ENCODE data around the gene NDST4.

The NDST4 gene

DNA sequence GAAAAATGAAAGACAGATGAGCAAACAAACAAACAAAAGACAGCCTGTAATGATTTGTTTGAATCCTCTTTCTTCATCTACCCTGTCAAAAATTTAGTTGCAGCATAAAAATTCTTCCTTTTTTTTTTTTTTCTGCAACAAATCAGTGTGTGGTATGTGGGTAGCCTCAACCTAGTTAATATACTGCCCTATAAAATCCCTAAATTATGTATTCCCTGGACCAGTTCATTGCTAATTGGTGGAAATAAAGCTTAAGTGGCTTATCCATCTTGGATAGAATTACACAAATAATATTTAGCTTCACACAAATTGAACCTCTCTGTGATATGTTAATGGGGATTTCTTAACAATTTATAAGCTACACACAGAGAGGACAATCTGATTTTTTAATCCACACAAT lies 208.4 kb downstream of the NDST4 start:
- no peak for DNase-seq (ENCODE audit: low read depth)

DNA sequence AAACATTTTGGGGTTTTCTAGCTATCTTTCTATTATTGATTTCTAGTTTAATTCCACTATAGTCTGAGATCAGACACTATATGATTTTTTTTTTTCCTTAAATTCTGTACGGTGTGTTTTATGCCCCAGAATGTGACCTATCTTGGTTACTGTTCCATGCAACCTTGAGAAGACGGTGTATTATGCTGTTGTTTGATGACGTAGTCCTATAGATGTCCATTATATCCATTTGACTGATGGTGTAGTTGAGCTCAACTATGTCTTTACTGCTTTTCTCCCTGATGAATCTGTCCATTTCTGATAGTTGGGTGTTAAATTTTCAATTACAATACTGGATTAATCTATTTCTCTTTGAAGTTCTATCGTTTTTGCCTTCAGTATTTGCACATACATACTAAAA lies 212.5 kb downstream of the NDST4 start:
- DNase-seq (ENCODE audit: low read depth) = no peak

DNA sequence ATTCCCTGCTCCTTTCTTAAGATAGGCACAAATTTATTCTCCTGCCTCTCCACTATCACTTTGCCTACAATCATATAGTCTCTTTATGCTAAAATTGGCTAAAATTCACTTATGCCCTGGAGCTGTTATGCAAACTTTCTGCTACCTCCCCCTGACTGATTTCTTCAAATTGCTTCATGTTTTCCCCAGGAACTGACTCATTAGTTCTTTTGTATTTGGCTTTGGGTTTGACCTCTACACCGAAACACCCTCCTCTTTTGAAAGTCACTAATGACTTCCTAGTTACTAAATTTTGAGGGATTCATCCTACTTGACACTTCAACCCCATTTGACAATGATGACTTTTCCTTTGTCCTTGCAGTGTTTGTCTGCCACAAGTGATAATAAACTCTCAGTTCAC lies 222.6 kb downstream of the NDST4 start:
- no peak for DNase-seq (ENCODE audit: low read depth)

DNA sequence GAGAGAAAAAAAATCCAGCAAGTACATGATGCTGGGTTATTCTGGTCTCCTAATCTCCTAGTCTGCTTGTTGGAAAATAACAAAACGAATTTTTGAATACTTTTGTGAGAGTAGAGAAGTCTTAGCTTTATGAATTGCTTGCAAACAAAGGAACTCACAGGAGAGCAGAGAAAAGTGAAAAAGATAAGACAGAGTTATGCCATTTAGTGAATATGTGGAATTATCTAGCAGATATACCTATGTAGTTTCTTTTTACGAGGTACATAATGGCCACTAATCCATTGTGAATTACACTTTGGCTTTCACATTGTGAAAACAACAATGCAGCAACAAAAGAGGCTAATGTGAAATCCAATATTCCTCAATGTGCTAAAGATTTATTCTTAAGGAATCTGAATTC lies 226.7 kb downstream of the NDST4 start:
- DNase-seq (ENCODE audit: low read depth) = no peak

DNA sequence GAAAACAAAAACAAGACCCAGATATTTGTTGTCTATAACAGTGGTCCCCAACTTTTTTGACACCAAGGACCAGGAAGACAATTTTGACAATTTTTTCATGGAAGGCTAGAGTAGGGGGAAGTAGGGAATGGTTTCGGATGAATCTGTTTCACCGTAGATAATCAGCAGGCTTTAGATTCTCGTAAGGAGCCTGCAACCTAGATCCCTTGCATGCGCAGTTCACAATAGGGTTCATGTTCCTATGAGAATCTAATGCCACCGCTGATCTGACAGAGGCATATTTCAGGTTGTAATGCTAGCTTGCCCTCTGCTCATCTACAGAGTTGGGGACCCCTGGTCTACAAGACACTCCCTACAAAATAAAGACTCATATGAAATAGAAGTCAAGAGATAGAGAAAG lies 229.8 kb downstream of the NDST4 start:
- no peak for DNase-seq (ENCODE audit: low read depth)

DNA sequence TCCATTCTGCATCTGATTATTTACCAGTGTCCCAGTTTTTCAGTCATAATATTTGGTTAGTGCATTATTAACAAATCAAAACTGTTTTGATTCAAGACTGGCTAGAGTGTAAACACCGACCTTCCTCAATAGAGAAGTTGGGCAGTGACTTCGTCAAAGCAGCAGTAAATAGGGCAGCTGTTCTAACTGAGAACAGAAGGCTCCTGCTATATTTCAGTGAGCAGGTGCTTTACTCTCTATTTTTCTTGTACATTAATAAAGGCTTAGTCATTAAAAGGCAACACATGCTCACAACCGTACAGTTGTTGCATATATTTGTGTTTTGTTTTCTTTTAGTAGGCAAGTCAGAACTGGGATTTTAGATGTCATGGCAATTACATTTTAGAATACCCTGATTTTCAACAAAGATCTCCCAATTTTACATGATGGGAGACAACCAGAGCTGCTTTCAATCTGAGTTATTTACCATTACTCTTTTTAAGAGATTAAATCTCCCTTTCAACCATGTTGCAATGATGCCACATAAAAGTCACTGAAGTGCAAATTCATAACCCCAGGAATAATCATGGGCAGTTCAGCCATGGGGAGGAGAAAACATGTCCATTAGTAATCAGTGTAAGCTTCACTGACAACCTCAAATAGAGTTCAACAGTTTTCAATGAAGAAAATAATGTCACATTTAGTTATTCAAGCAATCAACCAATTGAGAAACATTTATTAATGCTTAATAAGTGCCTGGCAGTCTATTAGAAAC lies 233.3 kb downstream of the NDST4 start:
- no peak for DNase-seq (ENCODE audit: low read depth)

DNA sequence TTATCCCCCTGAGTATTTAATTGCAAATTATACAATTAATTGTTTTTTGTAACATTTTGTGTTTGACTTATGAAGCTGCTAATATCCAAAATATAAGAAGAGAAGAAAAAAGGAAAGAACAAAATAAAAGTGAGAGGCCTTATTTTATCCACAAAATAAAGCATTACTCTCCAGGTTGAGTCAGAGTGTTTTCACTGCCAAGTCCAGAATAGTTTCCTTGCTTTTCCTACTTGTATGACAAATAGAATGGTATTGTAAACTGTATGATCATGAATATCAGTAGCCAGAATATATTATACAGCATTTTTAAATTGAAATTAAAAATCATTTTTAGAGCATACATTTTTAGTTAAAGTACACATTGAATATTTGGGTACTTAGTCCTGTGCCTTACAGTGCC lies 237.8 kb downstream of the NDST4 start:
- DNase-seq (ENCODE audit: low read depth) = no peak

DNA sequence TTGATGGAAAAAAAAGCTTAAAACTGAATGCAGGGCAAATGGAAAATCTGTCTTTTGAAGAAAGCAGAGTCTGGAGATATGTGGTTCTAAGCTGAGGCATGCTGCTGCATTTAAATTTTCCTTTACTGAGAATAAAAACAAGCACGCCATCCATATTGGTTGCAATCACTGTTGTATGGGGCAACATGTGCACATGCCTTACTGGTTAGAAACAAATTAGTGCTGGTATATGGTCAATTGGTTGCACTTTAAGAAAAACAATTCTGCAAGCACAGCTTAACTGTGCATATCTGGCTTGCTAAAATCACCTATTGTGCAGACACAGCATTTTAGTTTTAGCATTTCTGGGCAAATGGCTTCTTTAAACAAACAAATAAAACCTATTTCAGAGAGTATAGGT lies 239.1 kb downstream of the NDST4 start:
- DNase-seq (ENCODE audit: low read depth) = no peak

DNA sequence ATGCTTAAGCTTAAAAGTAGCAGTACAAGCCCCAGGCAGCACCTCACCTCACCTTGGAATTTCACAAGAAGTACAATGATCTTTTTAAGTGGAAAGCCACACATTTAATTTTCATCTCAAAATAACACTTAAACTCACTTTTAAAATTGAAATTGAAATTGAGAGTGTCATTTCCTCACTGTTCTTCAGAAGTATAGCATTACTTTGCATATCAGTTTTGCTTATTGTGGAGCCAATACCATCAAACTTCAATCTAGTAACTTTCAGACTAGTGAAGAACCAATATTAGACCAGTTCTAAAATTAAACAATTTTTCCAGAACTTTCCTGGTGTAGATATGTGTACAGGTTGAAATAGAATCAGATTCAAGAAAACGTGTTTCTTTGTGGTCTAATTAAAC lies 242.4 kb downstream of the NDST4 start:
- no peak for DNase-seq (ENCODE audit: low read depth)

DNA sequence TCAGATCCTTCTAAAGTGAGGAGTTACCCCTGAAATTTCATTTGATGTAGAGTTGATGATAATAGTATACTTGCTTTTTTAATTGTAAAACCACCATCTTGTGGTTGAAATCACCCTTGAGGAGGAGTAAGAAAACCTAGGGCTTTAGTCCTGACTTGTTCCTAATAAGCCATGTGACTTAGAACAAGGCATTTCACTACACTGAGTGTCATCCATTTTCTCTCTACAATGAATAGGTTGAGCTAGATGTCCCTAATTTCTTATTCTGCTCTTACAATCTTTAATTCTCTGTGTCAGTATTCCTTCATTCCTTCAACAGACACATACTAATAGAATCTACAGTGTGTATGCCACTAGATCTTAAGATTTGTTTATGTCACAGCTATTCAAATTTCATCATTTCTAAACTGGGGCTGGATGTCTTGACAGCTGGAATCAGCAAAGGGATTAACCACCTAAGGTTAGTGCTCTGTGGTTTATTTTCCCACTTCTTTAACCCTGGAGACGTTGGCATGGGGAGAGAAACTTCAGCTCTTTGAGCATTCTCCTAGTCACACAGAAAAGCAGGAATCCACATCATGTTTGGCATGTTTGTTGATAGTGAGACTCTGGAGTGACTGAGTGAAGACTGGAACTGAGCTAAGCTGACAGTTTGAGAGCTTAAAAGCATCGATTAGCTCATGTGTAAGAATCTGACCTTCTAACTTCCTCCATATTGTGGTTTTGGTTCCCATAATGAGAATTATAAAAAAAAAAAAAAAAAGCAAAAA lies 246.3 kb downstream of the NDST4 start:
- DNase-seq (ENCODE audit: low read depth) = no peak

DNA sequence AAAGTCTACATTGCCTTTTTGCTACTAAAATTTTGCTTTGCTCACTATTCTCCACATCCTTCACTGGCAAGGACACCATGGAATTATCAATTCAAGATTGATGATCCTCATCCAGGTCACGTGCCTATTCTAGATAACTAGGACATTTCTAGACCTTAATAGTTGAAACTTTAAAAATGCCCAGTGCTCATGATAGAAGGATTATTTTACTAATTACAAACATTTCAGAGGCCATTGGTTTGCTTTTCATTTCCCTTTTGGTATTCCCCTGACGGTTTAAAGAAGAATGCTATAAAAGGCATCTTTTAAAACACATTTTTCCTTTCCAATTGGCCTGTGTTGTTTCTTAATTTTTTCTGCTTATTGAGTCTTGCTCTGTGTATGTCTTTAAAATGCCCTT lies 249.4 kb downstream of the NDST4 start:
- DNase-seq (ENCODE audit: low read depth) = no peak

DNA sequence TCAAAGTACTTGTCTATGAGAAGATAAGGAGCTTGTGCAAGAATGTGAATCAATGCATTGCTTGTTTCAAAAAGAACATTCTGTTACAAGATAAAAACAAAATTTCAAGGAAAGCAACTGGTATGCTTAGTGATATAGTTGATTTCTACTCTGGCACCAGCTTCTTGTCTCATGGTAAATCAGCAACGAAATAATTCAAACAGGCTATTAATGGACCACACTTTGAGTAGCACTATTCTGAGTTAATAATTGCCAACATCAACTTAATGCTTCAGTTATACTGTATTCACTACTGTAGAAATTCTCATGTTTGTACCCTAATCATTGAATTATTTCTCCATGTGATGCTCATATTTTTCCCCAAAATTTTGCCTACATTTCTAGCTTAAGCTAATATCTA lies 252.6 kb downstream of the NDST4 start:
- no peak for DNase-seq (ENCODE audit: low read depth)

DNA sequence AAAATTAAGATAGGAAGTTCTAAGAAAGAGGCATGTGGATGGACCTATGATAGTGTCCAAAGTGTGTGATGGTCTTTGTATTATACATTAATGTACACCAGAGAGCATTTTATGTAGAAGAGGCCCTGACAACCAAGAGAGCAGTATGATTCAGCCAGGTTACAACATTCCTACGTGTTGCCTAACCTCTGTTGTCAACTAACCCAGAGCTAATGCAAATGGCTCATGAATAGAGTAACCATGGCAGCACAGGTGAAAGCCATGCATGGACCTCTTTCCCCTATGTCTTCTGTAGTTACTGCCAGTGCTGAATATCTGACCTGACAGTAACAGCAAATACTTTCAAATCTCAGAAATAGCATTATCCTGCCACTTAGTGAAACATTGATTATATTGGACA lies 255.6 kb downstream of the NDST4 start:
- DNase-seq (ENCODE audit: low read depth) = no peak

DNA sequence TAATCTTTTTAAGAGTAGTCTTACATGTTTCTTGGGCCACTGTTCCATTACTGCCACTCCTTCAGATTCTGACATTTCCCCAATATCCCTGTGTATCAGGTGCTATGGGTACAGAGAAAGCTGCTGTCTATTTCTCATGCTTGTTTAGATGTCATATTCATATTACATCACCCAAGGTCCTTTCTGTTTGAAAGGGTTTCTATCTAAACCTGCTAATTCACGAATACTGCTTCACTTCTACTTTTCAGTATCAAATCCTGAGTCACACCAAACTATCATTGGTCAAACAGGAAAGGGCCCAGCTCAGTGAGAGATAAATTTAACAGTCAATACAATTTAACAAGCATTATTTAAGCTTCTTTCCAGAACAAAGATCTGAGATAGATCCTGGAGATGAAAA lies 273.4 kb downstream of the NDST4 start:
- no peak for DNase-seq (ENCODE audit: low read depth)

DNA sequence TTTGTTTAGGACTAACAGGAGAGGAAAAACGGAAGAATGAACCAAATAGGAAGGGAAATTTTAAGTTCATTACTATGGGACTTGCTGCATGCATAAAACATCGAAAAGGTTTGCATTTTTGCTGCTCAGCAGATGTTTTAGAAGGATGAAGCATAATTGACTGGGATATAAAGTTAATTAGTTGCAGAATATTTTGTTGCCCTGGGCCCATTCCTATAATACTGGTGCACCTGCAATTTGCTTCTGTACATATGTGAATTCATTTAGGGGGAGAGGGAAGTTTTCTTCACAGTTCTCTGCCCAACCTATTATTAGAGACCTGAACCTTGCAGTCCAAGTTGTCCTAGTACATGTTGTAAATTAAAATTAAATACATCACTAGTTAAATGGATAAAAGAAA lies 282.8 kb downstream of the NDST4 start:
- DNase-seq (ENCODE audit: low read depth) = no peak

DNA sequence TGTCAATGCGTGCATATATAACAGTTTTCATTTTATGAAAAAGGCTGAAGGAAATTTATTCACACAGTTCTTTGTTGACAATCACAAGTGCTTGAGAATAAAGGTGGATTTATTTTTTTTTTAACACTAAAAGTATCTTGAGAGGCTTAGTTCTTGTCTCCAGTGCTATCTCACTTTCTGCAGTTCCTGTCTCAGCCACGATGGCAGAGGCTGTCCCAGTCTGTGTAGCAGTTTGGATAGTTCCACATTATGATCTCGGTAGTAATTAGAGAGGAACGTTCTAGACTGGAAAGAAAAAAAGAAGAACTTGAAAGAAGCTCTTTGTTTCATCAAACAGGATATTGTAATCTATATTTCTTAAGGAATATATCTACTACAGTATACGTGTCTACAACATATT lies 285.8 kb downstream of the NDST4 start:
- DNase-seq (ENCODE audit: low read depth) = no peak

DNA sequence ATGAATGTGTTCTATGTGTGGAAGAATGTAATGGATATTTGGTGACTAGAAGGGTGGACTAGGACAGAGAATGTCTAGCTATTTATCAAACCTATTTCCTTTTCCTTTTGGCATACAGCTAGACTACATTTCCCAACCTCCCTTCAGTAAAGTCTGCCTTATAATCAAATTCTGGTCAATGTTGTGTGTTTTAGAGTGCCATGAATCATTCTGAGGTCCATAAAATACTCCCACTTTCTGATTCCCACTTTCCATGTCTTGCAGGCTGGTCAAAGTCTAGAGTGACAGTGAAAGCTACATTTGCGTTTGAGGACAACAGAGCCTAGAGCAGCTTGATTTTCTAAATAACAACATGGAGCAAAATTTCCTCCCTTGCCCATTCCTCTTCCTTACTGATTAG lies 297.7 kb downstream of the NDST4 start:
- no peak for DNase-seq (ENCODE audit: low read depth)

DNA sequence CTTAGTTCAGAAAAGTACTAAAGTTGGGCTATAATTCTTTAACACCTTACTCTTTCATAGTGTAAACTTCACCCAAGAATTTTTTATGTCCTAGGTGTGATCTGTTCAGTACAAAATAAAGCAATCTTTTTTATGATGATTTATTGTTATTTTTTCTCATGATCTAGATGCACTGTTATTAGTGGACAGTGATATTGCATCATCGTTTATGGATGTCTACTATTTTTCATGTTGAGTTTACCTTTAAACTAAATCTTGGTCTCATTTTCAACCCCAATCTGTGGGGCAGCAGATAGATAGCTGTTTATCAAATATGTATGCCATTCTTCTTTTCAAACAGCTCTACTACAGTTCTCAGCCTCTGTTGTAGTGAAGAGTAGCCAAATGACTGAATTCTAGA lies 299.5 kb downstream of the NDST4 start:
- no peak for DNase-seq (ENCODE audit: low read depth)

DNA sequence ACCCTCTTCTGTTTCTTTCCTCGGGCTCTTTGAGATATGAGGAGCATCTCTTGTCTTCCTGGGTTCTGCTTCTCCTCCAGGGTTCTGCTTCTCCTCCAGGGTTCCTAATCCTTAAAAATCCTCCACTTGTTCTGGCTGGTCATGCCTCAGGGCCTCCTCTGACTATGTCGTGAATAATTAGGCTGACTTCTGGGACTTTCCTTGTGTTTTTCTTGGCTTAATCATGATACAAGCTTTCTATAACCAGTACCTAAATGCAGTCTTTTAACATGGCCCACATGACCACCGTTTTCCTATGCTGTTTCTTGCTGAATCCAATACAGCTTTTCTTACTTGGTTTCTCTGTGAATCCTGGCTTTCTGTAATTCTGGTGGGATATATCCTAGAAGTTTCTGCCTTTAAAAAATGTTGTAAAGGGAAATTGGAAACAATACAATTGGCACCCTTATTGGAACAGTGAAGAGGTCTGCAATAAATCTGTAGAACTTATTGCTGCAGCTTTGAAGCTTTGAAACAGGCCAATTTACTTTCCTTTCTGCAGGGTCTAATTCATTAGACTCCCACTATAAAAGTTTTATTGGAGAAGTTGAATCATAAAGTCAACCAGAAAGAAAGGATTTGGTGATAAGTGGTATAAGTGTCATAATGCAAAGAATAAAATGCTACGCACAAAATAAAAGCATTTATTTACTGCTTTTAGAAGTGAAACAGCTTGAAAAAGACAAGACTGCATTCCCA lies 301.7 kb downstream of the NDST4 start:
- DNase-seq (ENCODE audit: low read depth) = no peak

DNA sequence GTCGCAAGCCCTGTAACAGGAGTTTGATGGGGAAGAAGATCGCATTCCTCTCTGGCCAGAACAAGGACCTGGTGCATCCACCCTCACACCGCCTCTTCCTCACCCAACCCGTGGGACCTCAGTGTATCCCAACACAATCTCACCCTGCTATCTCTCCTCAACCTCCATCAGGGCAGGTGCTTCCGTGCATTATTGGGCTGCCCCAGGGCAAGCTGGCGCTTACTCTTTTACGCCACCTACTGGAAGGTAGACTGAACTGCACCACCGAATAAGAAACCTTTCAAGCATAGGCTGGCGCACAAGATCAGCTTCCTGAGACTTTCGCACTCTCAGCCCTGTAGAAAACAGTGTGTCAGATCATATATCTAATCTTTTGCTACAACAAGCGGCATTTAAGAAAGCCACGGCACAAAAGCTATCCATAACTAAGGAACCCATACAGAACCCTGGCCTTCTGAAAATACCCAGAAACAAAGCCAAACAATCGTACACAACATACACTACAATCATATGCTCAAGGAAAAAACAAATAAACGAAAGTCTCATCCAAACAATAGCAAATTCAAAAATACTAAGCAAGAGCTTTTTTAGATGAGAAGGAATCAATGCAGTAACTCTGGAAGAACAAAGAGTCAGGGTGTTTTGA lies 305.5 kb downstream of the NDST4 start:
- no peak for DNase-seq (ENCODE audit: low read depth)

DNA sequence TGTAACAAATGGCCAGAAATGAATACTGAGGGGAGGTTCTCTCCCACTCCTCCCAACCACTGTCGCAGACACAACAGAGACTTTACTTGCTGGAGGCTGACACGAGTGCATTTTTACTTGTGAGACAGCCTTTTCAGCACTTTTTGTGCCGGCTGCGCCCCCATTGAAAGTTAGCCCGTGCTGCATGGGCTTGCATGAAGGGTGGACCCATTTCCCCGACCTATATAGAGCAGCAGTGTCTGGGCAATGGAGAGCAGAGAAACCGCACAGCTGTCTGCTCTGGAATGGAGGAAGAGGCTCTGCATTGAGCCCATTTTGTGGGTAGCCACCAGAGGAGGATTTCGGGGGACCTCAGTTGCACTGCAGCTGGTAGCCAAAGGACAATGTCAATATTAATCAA lies 306.1 kb downstream of the NDST4 start:
- no peak for DNase-seq (ENCODE audit: low read depth)

DNA sequence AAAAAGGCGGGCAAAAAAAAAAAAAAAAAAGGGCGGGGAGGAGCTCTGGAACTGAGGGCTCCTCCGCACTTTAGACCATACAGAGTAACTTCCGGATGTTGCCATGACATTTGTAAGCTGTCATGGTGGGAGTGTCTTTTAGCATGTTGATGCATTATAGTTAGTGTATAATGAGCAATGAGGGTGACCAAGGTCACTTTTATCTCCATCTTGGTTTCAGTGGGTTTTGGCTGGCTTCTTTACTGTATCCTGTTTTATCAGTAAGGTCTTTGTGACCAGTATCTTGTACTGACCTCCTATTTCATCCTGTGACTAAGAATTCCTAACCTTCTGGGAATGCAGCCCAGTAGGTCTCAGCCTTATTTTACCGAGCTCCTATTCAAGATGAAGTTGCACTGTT lies 321.4 kb downstream of the NDST4 start:
- DNase-seq (ENCODE audit: low read depth) = no peak

DNA sequence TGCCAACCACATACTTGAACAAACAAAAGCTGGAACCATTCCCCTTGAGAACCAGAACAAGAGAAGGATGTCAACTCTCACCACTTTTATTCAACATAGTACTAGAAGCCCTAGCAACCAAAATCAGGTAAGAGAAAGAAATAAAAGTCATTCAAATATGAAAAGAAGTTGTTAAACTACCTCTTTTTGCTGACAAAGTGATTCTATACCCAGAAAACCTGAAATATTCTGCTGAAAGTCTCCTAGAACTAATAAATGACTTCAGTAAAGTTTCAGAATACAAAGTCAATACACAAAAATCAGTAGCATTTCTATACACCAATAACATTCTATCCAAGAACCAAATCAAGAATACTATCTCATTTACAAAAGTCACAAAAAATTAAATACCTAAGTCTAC lies 327.9 kb downstream of the NDST4 start:
- no peak for DNase-seq (ENCODE audit: low read depth)
